Measurements from ENCODE around the gene GPR137.
A peak's percentile ranks its signal among the peaks of the same experiment; 100 is the strongest.

GPR137 gene

GRCh38 chr11:64255135-64256128 lies 30.2 kb upstream of the GPR137 start:
- H3K27me3 Mint-ChIP-seq: no peaks in the 10 kb centered on the region

GRCh38 chr11:64256300-64256699 lies 29.3 kb upstream of the GPR137 start:
- H3K27ac Mint-ChIP-seq: no peak overlapping the region
- no peaks in the 10 kb centered on the region for H3K9me3 Mint-ChIP-seq
- peaks cover 20% of the 10 kb centered on the region for H3K4me1 Mint-ChIP-seq (ENCODE audit: low read depth)
- no peak overlapping the region for H3K4me3 Mint-ChIP-seq
- peaks cover 13% of the 10 kb centered on the region for H3K36me3 Mint-ChIP-seq (ENCODE audit: low read depth)
- H3K27me3 Mint-ChIP-seq: no peaks in the 10 kb centered on the region

More at GRCh38 chr11:64255135-64256128, 30.2 kb upstream of the GPR137 start:
- H3K27ac Mint-ChIP-seq: no peak overlapping the region
- H3K4me1 Mint-ChIP-seq (ENCODE audit: low read depth): peaks cover 20% of the 10 kb centered on the region
- peaks cover 13% of the 10 kb centered on the region for H3K36me3 Mint-ChIP-seq (ENCODE audit: low read depth)
- no peak overlapping the region for H3K4me3 Mint-ChIP-seq
- H3K9me3 Mint-ChIP-seq: no peaks in the 10 kb centered on the region

GRCh38 chr11:64258356-64258755 lies 27.3 kb upstream of the GPR137 start:
- Mint-ChIP-seq H3K9me3 (no peaks in the 10 kb centered on the region), H3K27ac (no peak overlapping the region), H3K4me3 (no peak overlapping the region), H3K36me3 (ENCODE audit: low read depth) (peaks cover 16% of the 10 kb centered on the region), H3K27me3 (no peaks in the 10 kb centered on the region), H3K4me1 (ENCODE audit: low read depth) (peaks cover 13% of the 10 kb centered on the region)

GRCh38 chr11:64258946-64259532 lies 26.6 kb upstream of the GPR137 start:
- Mint-ChIP-seq H3K27me3 (no peaks in the 10 kb centered on the region), H3K36me3 (ENCODE audit: low read depth) (peaks cover 16% of the 10 kb centered on the region), H3K27ac (peak overlapping the region; percentile 38), H3K4me1 (ENCODE audit: low read depth) (peaks cover 13% of the 10 kb centered on the region), H3K9me3 (no peaks in the 10 kb centered on the region), H3K4me3 (no peak overlapping the region)

- H3K9me3 Mint-ChIP-seq: no peaks in the 10 kb centered on the region
- no peaks in the 10 kb centered on the region for H3K27me3 Mint-ChIP-seq
- H3K27ac Mint-ChIP-seq: peak overlapping the region; percentile 38
- peaks cover 13% of the 10 kb centered on the region for H3K4me1 Mint-ChIP-seq (ENCODE audit: low read depth)
- peaks cover 16% of the 10 kb centered on the region for H3K36me3 Mint-ChIP-seq (ENCODE audit: low read depth)
- no peak overlapping the region for H3K4me3 Mint-ChIP-seq
These were observed 26.0 kb upstream of the GPR137 start for GRCh38 chr11:64259533-64260067.

- Mint-ChIP-seq H3K4me3 (no peak overlapping the region), H3K4me1 (ENCODE audit: low read depth) (peaks cover 13% of the 10 kb centered on the region), H3K27me3 (no peaks in the 10 kb centered on the region), H3K36me3 (ENCODE audit: low read depth) (peaks cover 16% of the 10 kb centered on the region), H3K9me3 (no peaks in the 10 kb centered on the region), H3K27ac (peak overlapping the region; percentile 38)
These were observed 25.4 kb upstream of the GPR137 start for GRCh38 chr11:64260147-64260708.

- Mint-ChIP-seq H3K4me3 (no peak overlapping the region), H3K27ac (no peak overlapping the region), H3K36me3 (ENCODE audit: low read depth) (peaks cover 16% of the 10 kb centered on the region), H3K4me1 (ENCODE audit: low read depth) (peaks cover 13% of the 10 kb centered on the region), H3K27me3 (no peaks in the 10 kb centered on the region), H3K9me3 (no peaks in the 10 kb centered on the region)
These were observed 24.0 kb upstream of the GPR137 start for GRCh38 chr11:64261556-64262080.

- H3K27ac Mint-ChIP-seq: no peak overlapping the region
- no peaks in the 10 kb centered on the region for H3K9me3 Mint-ChIP-seq
- peaks cover 16% of the 10 kb centered on the region for H3K36me3 Mint-ChIP-seq (ENCODE audit: low read depth)
- H3K27me3 Mint-ChIP-seq: no peaks in the 10 kb centered on the region
- peaks cover 13% of the 10 kb centered on the region for H3K4me1 Mint-ChIP-seq (ENCODE audit: low read depth)
- no peak overlapping the region for H3K4me3 Mint-ChIP-seq
These were observed 23.2 kb upstream of the GPR137 start for GRCh38 chr11:64262271-64263002.

GRCh38 chr11:64263021-64263946 lies 22.4 kb upstream of the GPR137 start:
- no peaks in the 10 kb centered on the region for H3K9me3 Mint-ChIP-seq
- H3K4me1 Mint-ChIP-seq (ENCODE audit: low read depth): peaks cover 21% of the 10 kb centered on the region
- H3K36me3 Mint-ChIP-seq (ENCODE audit: low read depth): peaks cover 16% of the 10 kb centered on the region
- H3K27me3 Mint-ChIP-seq: no peaks in the 10 kb centered on the region
- no peak overlapping the region for H3K4me3 Mint-ChIP-seq
- H3K27ac Mint-ChIP-seq: no peak overlapping the region

GRCh38 chr11:64263947-64264317 lies 21.7 kb upstream of the GPR137 start:
- peaks cover 19% of the 10 kb centered on the region for H3K36me3 Mint-ChIP-seq (ENCODE audit: low read depth)
- H3K27ac Mint-ChIP-seq: no peak overlapping the region
- H3K4me1 Mint-ChIP-seq (ENCODE audit: low read depth): peaks cover 27% of the 10 kb centered on the region

GRCh38 chr11:64264371-64264852 lies 21.2 kb upstream of the GPR137 start:
- Mint-ChIP-seq H3K36me3 (ENCODE audit: low read depth) (peaks cover 17% of the 10 kb centered on the region), H3K27ac (no peak overlapping the region), H3K4me3 (no peak overlapping the region), H3K9me3 (no peaks in the 10 kb centered on the region), H3K4me1 (ENCODE audit: low read depth) (peaks cover 28% of the 10 kb centered on the region), H3K27me3 (no peaks in the 10 kb centered on the region)

More at GRCh38 chr11:64263947-64264317, 21.7 kb upstream of the GPR137 start:
- H3K9me3 Mint-ChIP-seq: no peaks in the 10 kb centered on the region
- no peaks in the 10 kb centered on the region for H3K27me3 Mint-ChIP-seq
- no peak overlapping the region for H3K4me3 Mint-ChIP-seq

- H3K27ac Mint-ChIP-seq: no peak overlapping the region
These were observed 20.2 kb upstream of the GPR137 start for GRCh38 chr11:64265176-64266160.

More at GRCh38 chr11:64265176-64266160, 20.2 kb upstream of the GPR137 start:
- Mint-ChIP-seq H3K9me3 (no peaks in the 10 kb centered on the region), H3K36me3 (ENCODE audit: low read depth) (peaks cover 12% of the 10 kb centered on the region), H3K4me1 (ENCODE audit: low read depth) (peaks cover 17% of the 10 kb centered on the region), H3K27me3 (no peaks in the 10 kb centered on the region), H3K4me3 (no peak overlapping the region)
